Type B pancreatic cell (in vitro differentiated cells): Measurements from ENCODE around the gene TOLLIP. TPM values are rescaled to one million over a fixed set of nuclear protein-coding genes. Genes with fewer than 3 reads are reported as not detected.

ENCODE experiments used
- DNase-seq: peaks from one replicate; pipeline ENCODE4 v3.0.0; 2021; ENCODE audit warnings: mixed read lengths; ENCODE audit not compliant: unreplicated experiment; ENCODE audit errors: extremely low spot score
- H3K27ac Mint-ChIP-seq: 2 replicates; pipeline ENCODE4 v1.8.0; 2021; ENCODE audit warnings: mild to moderate bottlenecking, mixed read lengths
- H3K27me3 Mint-ChIP-seq: 2 replicates; pipeline ENCODE4 v1.8.0; 2021; ENCODE audit warnings: mixed read lengths
- H3K36me3 Mint-ChIP-seq: 2 replicates; pipeline ENCODE4 v1.8.0; 2021; ENCODE audit warnings: mixed read lengths
- H3K4me1 Mint-ChIP-seq: one replicate; pipeline ENCODE4 v1.8.0; 2021; ENCODE audit warnings: mixed read lengths; ENCODE audit not compliant: unreplicated experiment
- H3K4me3 Mint-ChIP-seq: 2 replicates; pipeline ENCODE4 v1.8.0; 2021; ENCODE audit warnings: mild to moderate bottlenecking, mixed read lengths
- H3K9me3 Mint-ChIP-seq: 2 replicates; pipeline ENCODE4 v1.8.0; 2021; ENCODE audit warnings: mixed read lengths
- total RNA-seq: library from RNA; stranded (reverse); gene quantifications from 2 replicates; pipeline ENCODE4 v1.2.1, GENCODE V29; 2021; ENCODE audit warnings: low replicate concordance
- TF ChIP-seq, protein P1 (sequence below): fragments of 200-600 bp; sonication (generic); conservative IDR thresholded peaks from 2 replicates; pipeline ENCODE4 v1.5.0; 2021; ENCODE audit warnings: antibody characterized with exemption, mild to moderate bottlenecking

Gene TOLLIP
- total RNA-seq, 1 donor from 2014 or later = 49.2 TPM

DNA sequence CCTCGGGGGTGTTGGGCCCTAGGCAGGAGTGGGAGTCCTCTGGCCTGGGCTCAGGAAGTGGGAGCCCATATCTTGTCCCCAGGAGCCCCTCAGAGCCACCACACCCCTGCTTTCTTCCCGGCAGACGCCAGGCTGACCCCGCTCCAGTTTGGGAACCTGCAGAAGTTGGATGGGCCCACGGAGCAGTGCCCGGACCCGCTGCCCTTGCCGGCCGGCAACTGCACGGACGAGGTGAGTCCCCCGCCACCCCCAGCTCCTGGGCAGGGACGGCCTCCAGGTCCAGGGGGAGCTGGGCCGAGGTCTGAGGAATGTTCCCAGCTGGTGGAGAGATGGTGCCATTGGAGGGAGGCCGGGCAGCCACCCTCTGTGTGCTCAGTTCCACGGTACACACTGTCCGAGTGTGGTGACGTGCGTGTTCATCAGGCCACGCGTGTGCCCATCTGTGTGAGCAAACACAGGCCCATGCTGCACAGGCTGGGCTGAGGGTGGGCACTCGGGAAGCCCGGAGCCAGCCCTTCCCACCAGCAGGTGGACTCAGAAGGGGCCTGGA is 81.8 kb downstream of the TOLLIP start:
- no peak overlapping the region for H3K4me3 Mint-ChIP-seq
- no peaks in the 10 kb centered on the region for H3K9me3 Mint-ChIP-seq
- TF ChIP-seq, protein P1, sequence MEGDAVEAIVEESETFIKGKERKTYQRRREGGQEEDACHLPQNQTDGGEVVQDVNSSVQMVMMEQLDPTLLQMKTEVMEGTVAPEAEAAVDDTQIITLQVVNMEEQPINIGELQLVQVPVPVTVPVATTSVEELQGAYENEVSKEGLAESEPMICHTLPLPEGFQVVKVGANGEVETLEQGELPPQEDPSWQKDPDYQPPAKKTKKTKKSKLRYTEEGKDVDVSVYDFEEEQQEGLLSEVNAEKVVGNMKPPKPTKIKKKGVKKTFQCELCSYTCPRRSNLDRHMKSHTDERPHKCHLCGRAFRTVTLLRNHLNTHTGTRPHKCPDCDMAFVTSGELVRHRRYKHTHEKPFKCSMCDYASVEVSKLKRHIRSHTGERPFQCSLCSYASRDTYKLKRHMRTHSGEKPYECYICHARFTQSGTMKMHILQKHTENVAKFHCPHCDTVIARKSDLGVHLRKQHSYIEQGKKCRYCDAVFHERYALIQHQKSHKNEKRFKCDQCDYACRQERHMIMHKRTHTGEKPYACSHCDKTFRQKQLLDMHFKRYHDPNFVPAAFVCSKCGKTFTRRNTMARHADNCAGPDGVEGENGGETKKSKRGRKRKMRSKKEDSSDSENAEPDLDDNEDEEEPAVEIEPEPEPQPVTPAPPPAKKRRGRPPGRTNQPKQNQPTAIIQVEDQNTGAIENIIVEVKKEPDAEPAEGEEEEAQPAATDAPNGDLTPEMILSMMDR = no peak
- no peaks in the 10 kb centered on the region for H3K36me3 Mint-ChIP-seq
- no peaks in the 10 kb centered on the region for H3K27me3 Mint-ChIP-seq
- DNase-seq = peak; percentile 60
- no peak overlapping the region for H3K27ac Mint-ChIP-seq
- H3K4me1 Mint-ChIP-seq = no peaks in the 10 kb centered on the region

DNA sequence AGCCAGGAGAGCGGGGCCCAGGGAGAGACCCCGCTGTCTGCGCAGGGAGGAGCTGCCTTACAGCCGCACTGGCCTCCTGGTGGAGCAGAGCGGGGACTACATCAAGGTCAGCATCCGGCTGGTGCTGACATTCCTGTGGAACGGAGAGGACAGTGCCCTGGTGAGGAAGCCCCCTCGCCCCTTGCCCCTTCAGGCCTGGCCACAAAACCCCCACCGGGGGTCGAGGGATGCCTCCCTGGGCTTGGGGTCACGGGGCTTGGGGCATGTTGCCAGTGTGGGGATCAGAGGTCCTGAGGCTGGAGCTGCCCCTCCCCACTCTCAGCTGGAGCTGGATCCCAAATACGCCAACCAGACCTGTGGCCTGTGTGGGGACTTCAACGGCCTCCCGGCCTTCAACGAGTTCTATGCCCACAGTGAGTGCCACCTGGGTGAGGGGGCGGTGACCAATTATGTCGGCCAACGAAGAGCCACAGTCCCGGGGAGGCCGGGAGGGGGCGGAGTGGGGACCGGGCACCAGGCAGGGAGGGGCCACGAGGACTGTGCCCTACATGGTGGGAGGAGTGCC is 82.4 kb downstream of the TOLLIP start:
- Mint-ChIP-seq H3K9me3 (no peaks in the 10 kb centered on the region), H3K36me3 (no peaks in the 10 kb centered on the region), H3K27me3 (no peaks in the 10 kb centered on the region), H3K27ac (no peak overlapping the region), H3K4me3 (no peak overlapping the region), H3K4me1 (no peaks in the 10 kb centered on the region)
- TF ChIP-seq, protein P1 = peak; percentile 68
- DNase-seq = peak; percentile 68

DNA sequence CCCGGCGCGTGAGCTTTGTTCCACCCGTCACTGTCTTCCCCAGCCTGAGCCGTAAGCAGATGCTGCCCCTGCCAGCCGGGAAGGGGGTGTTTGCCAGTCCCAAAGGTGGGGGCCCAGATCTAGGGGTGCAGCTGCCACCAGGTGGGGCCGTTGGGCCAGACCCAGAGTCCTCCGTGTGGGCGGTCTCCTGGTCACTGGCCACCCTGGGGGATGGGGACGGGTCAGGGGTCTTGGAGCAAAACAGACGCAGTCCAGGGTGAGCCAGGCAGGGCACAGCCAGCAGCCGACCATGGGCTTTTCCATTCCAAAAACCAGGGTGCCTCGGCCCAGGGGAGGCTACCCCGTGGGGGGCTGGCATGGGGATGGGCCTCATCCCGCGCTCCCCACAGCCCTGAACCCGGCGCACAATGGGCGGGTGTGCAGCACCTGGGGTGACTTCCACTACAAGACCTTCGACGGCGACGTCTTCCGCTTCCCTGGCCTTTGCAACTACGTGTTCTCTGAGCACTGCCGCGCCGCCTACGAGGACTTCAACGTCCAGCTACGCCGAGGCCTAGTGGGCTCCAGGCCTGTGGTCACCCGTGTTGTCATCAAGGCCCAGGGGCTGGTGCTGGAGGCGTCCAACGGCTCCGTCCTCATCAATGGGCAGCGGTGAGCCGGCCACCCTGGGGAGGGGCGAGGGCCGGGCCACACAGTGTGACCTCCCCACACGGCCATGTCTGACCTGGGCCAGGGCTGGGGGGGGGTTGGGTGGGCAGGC is 83.0 kb downstream of the TOLLIP start:
- H3K27me3 Mint-ChIP-seq = peaks cover under 1% of the 10 kb centered on the region
- no peaks in the 10 kb centered on the region for H3K4me1 Mint-ChIP-seq
- H3K4me3 Mint-ChIP-seq = no peak overlapping the region
- no peaks in the 10 kb centered on the region for H3K9me3 Mint-ChIP-seq
- no peaks in the 10 kb centered on the region for H3K36me3 Mint-ChIP-seq
- peak; percentile 70 for DNase-seq
- no peak overlapping the region for H3K27ac Mint-ChIP-seq
- TF ChIP-seq, protein P1 = no peak

DNA sequence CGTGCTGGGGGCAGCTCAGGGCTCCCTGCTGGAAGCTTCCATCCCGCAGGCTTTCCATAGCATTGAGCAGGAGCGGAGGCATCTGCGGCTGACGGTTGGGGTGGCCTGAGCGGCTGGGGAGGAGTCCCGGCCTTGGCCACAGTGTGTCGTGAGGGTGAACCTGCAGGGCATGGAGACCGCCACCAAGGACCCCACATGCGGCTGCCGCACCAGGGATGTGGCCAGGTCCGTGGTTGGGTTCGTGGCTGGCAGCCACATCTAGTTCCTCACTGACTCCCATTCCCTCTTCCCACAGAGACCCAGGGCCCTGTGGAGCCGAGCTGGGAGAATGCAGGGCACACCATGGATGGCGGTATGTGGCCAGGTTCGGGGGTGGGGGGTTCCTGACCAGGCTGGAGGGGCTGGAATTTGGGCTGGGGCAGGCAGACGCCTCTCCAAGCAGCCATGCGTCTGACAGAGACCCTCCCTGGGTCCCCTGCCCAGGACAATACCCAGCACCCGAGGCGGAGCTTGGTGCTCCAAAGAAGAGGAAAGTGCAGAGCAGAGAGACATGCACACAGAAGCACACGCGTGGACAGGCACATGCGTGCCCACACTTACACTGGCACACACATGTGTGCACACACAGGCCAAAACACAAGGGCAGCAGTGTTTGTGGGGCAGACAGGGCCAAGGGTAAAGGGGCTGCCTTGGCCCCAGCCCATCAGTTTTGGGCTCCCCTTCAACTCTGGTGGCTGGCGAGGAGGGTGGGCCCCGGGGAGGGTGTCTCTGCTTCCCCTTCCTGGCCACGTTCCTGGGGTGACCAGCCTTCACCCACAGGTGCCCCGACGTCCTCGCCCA is 83.8 kb downstream of the TOLLIP start:
- no peak overlapping the region for H3K27ac Mint-ChIP-seq
- no peaks in the 10 kb centered on the region for H3K36me3 Mint-ChIP-seq
- no peaks in the 10 kb centered on the region for H3K4me1 Mint-ChIP-seq
- peaks cover 3% of the 10 kb centered on the region for H3K27me3 Mint-ChIP-seq
- H3K4me3 Mint-ChIP-seq = no peak overlapping the region
- H3K9me3 Mint-ChIP-seq = no peaks in the 10 kb centered on the region
- TF ChIP-seq, protein P1 = no peak
- DNase-seq = no peak

DNA sequence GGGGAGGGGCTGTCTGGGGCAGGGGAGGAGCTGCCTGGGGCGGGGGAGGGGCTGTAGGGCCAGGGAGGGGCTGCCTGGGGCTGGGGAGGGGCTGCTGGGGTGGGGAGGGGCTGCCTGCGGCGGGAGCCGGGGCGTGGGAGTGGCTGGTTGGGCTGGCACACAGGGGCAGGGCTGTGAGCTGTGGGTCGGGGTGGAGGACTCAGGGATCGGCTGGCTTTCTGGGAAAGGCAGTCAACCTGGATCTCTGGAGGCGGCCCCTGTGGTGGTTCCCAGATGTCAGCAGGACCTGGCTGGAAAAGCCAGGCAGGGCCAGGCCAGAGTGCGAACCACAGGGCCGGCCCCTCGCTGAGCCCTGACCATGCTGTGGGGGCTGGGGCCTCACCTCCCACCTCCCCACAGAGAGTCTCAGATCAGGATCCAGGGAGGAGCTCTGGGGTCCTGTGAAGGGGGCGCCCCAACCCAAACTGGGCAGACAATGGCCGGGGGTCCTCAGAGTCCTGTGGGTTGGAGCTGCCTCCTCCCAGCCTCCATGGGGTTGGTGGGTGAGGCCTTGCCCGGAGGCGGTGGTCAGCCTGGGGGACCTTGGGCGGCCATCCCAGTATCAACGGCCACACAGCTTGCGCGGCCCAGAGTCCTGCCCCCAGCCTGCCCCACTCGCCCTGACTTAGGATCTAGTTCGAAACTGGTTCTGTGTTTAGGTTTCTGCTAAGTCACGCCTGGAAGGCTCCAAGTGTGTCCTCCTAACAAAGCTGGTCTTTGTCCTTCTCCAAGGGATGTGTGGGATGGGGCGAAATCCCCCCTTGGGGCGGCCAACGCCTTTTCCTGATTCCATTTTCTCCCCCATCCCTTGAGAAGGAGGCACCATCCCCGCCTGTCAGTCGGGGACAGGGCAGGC is 84.7 kb downstream of the TOLLIP start:
- TF ChIP-seq, protein P1 = no peak
- Mint-ChIP-seq H3K27ac (no peak overlapping the region), H3K36me3 (no peaks in the 10 kb centered on the region), H3K27me3 (peaks cover 3% of the 10 kb centered on the region), H3K4me1 (no peaks in the 10 kb centered on the region), H3K4me3 (no peak overlapping the region), H3K9me3 (no peaks in the 10 kb centered on the region)
- DNase-seq = peak; percentile 66
